GM18519 (cell line): ENCODE results near the gene KRT4.

Experiments
- ATAC-seq: cut with Tn5 transposase; IDR thresholded peaks from one replicate; pipeline ENCODE4 v1.9.1; 2021; ENCODE audit warnings: mild to moderate bottlenecking, moderate library complexity; ENCODE audit not compliant: unreplicated experiment, low FRiP score

The KRT4 gene

GRCh38 chr12:52822771-52823510 is 9.0 kb upstream of the KRT4 start:
- no peak for ATAC-seq

- no peak for ATAC-seq
Observed at GRCh38 chr12:52821826-52822660, 8.1 kb upstream of the KRT4 start.

DNA sequence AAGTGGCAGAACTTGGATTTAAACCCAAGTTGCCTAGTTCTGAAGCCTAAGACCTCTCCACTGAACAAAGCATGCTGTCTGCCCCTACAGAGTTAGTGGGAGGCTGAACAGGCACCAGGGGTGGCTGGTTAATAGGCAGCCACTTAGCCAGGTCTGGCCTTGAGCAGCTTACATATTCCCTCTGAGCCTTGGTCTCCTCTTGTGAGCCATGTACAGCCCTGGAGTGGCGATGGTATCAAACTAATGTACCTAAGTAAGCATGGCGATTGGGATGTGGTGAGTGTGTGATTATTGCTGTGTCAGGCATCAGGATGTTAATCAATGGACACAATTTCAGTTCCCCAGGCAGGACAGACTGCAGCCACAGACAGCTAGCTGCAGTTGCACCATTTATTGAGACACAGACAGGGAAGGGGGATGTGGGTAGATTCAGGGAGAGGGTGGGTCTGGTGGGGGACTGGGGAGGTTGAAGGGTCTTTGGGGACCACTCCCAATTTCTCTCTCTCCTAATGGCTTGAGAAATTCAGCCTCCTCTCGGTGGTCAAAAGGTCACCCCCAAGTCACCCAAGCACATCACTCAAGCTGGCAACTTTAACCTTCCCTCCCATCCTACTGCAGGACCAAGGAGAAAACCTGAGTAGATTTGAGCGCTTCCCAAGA is 7.3 kb upstream of the KRT4 start:
- ATAC-seq = no peak

DNA sequence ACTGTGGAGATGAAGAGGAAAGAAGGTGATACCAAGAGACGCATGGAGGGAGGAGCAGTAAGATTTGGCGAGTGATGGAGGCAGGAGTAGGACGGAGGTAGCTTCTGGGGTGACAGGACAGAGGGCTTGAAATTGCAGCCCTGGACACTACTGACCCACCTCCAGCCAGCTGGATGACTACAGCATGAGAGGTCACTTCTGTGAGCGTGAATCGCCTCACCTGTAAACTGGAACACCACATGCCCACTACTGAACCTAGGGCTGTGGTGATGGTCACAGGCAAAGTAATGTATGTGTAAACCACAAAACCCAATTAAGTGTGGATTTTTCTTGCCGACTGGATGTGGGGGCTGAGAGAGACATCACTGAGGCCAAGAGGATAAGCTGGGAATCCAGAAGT is 6.6 kb upstream of the KRT4 start:
- no peak for ATAC-seq

- ATAC-seq = no peak
Observed at GRCh38 chr12:52819731-52820510, 6.0 kb upstream of the KRT4 start.

DNA sequence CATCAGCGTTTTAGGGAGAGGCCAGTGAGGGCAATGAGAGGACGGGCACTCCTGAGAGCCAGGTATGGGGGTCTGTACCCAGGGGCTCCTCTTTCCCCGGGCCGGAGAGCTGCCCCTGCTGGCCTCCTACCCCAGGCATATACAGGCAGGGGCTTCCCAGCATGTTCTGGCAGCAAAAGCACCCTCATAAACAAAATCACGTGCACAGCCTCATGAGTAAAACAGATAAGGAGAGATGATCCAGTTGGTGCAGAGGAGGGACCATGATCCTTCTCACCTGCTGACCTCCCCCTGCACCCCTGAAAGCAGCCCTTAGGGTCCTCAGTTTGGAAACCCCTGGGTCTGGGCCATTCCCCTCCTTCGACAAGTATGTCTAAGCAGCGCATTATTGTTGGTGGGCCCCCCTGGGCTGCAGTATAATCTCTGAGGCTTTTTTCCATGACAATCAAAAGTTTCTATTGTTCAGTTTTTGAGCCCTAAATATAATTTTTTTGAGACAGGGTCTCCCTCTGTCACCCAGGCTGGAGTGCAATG is 5.0 kb upstream of the KRT4 start:
- no peak for ATAC-seq

DNA sequence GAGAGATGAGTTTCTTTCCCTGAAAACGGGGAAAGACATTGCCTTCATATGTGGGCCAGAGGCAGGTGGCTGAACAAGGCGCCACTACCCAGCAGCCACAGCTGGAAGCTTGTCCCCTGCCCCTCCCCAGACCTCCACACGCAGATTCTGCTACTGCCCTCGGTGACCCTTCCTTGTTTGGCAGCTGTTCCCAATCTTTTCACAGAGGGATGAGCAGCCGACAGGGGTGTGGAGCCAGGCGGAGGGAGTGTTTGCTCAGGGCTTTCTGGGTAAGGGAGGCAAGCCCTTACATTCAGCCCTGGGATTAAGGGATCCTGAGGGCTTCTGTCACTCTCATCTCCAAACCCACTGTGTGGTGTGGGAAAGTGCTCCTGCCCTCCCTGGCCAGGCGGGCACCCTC is 4.5 kb upstream of the KRT4 start:
- ATAC-seq = no peak

GRCh38 chr12:52817699-52818238 is 3.9 kb upstream of the KRT4 start:
- no peak for ATAC-seq

DNA sequence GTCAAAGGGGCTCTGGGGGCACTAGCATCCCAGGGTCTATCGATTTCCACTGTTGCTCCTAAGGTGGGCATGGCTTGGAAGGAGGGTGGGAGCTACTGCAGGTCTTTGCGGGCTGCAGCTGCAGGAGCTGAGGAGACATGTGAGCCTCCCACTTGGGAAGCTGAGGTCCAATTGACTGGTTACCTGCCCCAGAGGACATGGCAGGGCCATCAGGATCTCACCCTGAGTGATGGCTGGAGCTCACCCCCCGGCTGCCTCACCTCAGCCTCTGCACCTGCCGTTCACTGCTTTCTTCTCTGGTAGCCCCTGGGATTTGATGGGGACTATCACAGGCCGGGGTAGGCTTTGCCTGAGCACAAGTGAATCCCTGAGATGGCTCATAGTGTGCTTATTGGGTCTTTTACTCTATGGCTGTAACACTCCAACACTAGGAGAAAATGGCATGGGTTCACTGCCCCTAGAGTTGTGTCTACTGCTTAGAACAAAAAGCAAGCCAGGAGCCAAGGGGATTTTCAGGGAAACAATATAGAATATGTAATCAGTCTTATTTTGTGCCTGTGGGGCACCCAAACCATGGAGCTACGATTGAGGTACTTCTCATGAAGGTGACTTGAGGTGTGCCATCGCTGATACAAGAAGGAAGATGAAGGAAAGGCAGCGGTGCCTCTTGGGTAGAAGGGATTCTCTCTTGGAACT is 3.2 kb upstream of the KRT4 start:
- no peak for ATAC-seq

GRCh38 chr12:52815676-52816588 is 2.0 kb upstream of the KRT4 start:
- no peak for ATAC-seq

GRCh38 chr12:52815161-52815560 is 1.2 kb upstream of the KRT4 start:
- no peak for ATAC-seq

GRCh38 chr12:52814710-52815155 is 817 bp upstream of the KRT4 start:
- no peak for ATAC-seq

DNA sequence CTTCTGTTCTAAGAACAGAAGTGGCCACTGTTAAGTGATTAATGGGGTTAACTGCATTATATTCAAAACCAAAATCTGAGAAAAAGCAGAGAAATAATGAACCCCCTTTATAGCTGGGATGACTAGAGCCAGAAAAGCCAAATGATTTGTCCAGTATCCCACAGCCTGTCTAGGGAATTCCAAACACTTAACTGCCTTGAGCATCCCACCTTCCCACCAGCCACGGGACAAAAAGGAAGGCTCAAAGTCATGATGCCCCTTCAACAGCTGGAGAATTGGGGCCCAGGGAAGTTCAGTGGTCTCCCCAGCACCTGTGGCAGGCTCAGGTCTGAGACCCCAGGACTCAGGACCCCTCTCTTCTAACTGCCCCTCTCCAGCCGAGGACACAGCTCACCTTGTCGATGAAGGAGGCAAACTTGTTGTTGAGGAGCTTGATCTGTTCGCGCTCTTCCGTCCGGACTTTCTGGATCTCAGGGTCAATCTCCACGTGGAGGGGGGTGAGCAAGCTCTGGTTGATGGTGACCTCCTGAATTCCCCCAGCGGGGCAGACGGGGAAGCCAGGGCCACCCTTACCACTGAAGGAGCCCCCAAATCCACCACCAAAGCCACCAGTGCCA is 605 bp downstream of the KRT4 start:
- ATAC-seq = no peak

GRCh38 chr12:52812749-52813148 is 1.2 kb downstream of the KRT4 start:
- no peak for ATAC-seq

DNA sequence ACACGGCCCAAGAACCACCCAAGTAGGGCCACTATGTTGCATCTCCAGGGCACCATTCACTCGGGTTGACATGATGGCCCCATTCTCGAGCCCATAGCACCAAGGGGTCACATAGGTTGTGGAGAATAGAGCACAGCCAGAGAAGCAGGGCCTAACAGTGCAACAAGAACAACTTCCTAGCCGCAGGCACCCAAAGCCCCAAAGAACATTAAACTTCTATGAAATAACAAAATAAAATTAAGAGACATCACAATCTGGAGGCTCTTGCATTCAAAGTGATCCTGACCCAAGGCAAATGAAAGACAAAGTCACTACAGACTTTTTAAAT is 1.9 kb downstream of the KRT4 start:
- no peak for ATAC-seq

DNA sequence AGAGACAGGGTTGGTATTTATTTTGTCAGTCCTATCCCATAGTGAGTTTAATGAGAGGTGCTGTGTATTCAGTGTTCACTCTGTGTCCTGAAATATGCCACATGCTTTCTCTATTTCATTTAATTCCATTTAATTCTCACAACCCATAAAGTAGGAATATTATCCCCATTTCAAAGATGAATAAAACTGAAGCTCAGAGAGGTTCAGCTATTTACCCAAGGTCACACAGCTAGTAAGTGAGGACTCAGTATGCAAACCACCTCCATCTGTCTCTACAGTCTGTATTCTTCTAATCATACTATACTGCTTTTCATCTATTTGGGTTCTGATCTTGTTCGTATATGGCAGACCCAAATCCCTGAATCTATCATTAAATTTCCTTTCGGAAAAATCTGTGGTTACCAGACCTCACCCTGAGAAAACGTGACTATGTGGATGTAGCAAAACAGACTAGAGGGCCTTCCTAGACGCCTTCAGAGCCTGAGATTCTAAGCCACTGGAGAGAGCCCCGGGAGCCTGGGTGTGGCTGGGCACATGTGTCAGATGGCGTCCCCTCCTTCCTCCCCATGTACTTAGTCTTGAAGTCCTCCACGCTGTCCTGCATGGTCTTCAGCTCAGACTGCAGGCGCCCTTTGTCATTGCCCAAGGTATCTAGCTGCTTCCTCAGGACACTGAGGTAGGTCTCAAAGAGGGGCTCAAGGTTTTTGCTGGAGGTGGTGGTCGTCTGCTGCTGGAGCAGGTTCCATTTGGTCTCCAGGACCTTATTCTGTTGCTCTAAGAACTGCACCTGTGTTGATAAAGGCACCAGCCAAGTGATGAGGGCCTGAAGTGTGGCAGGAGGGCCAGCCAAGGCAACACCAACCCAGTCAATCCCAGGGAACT is 2.5 kb downstream of the KRT4 start:
- no peak for ATAC-seq

- ATAC-seq = no peak
Observed at GRCh38 chr12:52810554-52810953, 3.4 kb downstream of the KRT4 start.
